ENCODE data around the gene CADPS. TPM values are rescaled to one million over a fixed set of nuclear protein-coding genes. Genes with fewer than 3 reads are reported as not detected.
A peak's percentile ranks its signal among the peaks of the same experiment; 100 is the strongest.

The CADPS gene
- polyA plus RNA-seq, 3 donors = 1.2 to 2.4 (median 1.2) TPM

GRCh38 chr3:62531981-62532380, 343.2 kb downstream of the CADPS start:
- DNase-seq (ENCODE audit: low read depth in 3 of 3, low spot score in 2 of 3) = no peak

- no peak for DNase-seq (ENCODE audit: low read depth in 3 of 3, low spot score in 2 of 3)
These were observed 343.7 kb downstream of the CADPS start for GRCh38 chr3:62531493-62531892.

GRCh38 chr3:62529230-62529629, 346.0 kb downstream of the CADPS start:
- peak; percentile 40 to 59 (median 41) for DNase-seq (ENCODE audit: low read depth in 3 of 3, low spot score in 2 of 3)

GRCh38 chr3:62527474-62527873, 347.7 kb downstream of the CADPS start:
- no peak for DNase-seq (ENCODE audit: low read depth in 3 of 3, low spot score in 2 of 3)

- peak in 2 of 3 donors; percentile 21 to 32 for DNase-seq (ENCODE audit: low read depth in 3 of 3, low spot score in 2 of 3)
These were observed 349.9 kb downstream of the CADPS start for GRCh38 chr3:62525281-62525680.

- DNase-seq (ENCODE audit: low read depth in 3 of 3, low spot score in 2 of 3) = no peak
These were observed 351.5 kb downstream of the CADPS start for GRCh38 chr3:62523672-62524071.

- DNase-seq (ENCODE audit: low read depth in 3 of 3, low spot score in 2 of 3) = no peak
These were observed 353.6 kb downstream of the CADPS start for GRCh38 chr3:62521464-62522105.

- no peak for DNase-seq (ENCODE audit: low read depth in 3 of 3, low spot score in 2 of 3)
These were observed 371.7 kb downstream of the CADPS start for GRCh38 chr3:62503516-62503915.

- no peak for DNase-seq (ENCODE audit: low read depth in 3 of 3, low spot score in 2 of 3)
These were observed 372.6 kb downstream of the CADPS start for GRCh38 chr3:62502315-62503300.

- no peak for DNase-seq (ENCODE audit: low read depth in 3 of 3, low spot score in 2 of 3)
These were observed 373.9 kb downstream of the CADPS start for GRCh38 chr3:62501289-62501668.

- no peak for DNase-seq (ENCODE audit: low read depth in 3 of 3, low spot score in 2 of 3)
These were observed 374.5 kb downstream of the CADPS start for GRCh38 chr3:62500556-62501288.

GRCh38 chr3:62497156-62497555, 378.1 kb downstream of the CADPS start:
- no peak for DNase-seq (ENCODE audit: low read depth in 3 of 3, low spot score in 2 of 3)

- DNase-seq (ENCODE audit: low read depth in 3 of 3, low spot score in 2 of 3) = no peak
These were observed 378.7 kb downstream of the CADPS start for GRCh38 chr3:62496503-62496902.

GRCh38 chr3:62493109-62493801, 382.0 kb downstream of the CADPS start:
- no peak for DNase-seq (ENCODE audit: low read depth in 3 of 3, low spot score in 2 of 3)

GRCh38 chr3:62482961-62483360, 392.3 kb downstream of the CADPS start:
- DNase-seq (ENCODE audit: low read depth in 3 of 3, low spot score in 2 of 3) = no peak

- DNase-seq (ENCODE audit: low read depth in 3 of 3, low spot score in 2 of 3) = no peak
These were observed 393.3 kb downstream of the CADPS start for GRCh38 chr3:62481962-62482361.

- DNase-seq (ENCODE audit: low read depth in 3 of 3, low spot score in 2 of 3) = no peak
These were observed 395.2 kb downstream of the CADPS start for GRCh38 chr3:62480056-62480455.

- DNase-seq (ENCODE audit: low read depth in 3 of 3, low spot score in 2 of 3) = no peak
These were observed 395.9 kb downstream of the CADPS start for GRCh38 chr3:62479326-62479725.

GRCh38 chr3:62475306-62475705, 399.9 kb downstream of the CADPS start:
- no peak for DNase-seq (ENCODE audit: low read depth in 3 of 3, low spot score in 2 of 3)

- no peak for DNase-seq (ENCODE audit: low read depth in 3 of 3, low spot score in 2 of 3)
These were observed 407.1 kb downstream of the CADPS start for GRCh38 chr3:62467966-62468722.
